ENCODE results near the gene ABHD16A. TPM values are rescaled to one million over a fixed set of nuclear protein-coding genes. Genes with fewer than 3 reads are reported as not detected.

Gene ABHD16A
- total RNA-seq, 1 donor from 2014 or later = 21.3 TPM

DNA sequence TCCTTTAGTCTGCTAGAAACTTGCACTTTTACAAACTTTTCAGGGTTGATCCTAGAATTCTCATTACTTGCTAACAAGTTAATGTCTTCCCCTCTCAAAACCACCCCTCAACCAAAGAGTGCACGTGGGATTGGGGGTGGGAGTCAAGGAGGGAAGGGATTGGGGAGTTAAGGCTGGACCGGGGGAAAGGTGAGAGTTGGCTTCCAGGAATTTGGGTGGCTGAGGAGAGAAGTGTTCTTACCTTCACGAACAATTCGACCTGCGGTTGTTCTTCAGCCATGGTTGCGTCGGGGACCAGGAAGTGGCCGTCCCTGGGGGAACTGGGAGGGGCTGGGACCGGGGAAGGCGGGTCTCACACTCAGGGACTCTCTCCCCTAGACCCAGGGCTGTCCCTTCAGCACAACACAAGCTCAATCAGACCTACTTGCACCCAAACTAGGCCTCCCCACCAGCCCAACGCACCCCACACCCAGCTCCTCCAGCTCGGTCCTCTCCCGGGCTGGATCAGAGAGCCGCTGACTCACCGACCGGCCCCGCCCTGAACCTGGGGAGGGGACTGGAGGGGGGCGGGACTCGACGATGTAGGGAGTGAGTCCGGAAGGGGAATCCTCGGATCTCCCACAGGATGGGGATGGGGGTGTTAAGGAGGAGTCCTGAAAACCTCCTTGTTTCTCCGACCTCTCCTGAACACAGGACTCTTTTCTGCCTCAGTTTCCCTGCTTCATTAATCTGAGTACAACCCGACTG lies 33.1 kb upstream of the ABHD16A start, which contains the start of gene CLIC1:
Gene CLIC1 (minus strand): TSS at position 510 of the 747 bp plus-strand sequence. CDS start 230 bp downstream, at position 280.
- Histone ChIP-seq H4K20me1 (ENCODE audit: low read depth) (peaks cover 15% of the 10 kb centered on the region), H3K4me3 (peak within 1 kb of the TSS; percentile 92), H3F3A (ENCODE audit: low read depth) (peaks cover 71% of the 10 kb centered on the region), H3K9ac (peak within 1 kb of the TSS; percentile 67), H2AFZ (replicated peaks) (peak within 1 kb of the TSS; percentile 1), H3K9me3 (ENCODE audit: low read depth) (no peaks in the 10 kb centered on the region), H3K79me2 (ENCODE audit: low read depth) (peaks cover 47% of the 10 kb centered on the region), H3K36me3 (peaks cover 5% of the 10 kb centered on the region), H3K27me3 (no peaks in the 10 kb centered on the region), H3K27ac (peak within 1 kb of the TSS; percentile 85), H3K4me2 (peak within 1 kb of the TSS; percentile 99), H3K4me1 (peaks cover 43% of the 10 kb centered on the region)
- Mint-ChIP-seq H3K36me3 (peaks cover 17% of the 10 kb centered on the region), H3K9me3 (no peaks in the 10 kb centered on the region), H3K4me3 (peak within 1 kb of the TSS; percentile 94), H3K27ac (peak within 1 kb of the TSS; percentile 100), H3K27me3 (ENCODE audit: insufficient read depth, low read depth) (peaks cover 2% of the 10 kb centered on the region), H3K4me1 (peaks cover 68% of the 10 kb centered on the region)
- TF ChIP-seq, protein P1, sequence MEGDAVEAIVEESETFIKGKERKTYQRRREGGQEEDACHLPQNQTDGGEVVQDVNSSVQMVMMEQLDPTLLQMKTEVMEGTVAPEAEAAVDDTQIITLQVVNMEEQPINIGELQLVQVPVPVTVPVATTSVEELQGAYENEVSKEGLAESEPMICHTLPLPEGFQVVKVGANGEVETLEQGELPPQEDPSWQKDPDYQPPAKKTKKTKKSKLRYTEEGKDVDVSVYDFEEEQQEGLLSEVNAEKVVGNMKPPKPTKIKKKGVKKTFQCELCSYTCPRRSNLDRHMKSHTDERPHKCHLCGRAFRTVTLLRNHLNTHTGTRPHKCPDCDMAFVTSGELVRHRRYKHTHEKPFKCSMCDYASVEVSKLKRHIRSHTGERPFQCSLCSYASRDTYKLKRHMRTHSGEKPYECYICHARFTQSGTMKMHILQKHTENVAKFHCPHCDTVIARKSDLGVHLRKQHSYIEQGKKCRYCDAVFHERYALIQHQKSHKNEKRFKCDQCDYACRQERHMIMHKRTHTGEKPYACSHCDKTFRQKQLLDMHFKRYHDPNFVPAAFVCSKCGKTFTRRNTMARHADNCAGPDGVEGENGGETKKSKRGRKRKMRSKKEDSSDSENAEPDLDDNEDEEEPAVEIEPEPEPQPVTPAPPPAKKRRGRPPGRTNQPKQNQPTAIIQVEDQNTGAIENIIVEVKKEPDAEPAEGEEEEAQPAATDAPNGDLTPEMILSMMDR (IDR thresholded peaks at IDR 0.05) = no peak
- TF ChIP-seq EZH2phosphoT487 (IDR thresholded peaks at IDR 0.05) (no peak), EZH2 (IDR thresholded peaks at IDR 0.05) (no peak)
- peak; percentile 88 for DNase-seq (ENCODE audit: low spot score)

DNA sequence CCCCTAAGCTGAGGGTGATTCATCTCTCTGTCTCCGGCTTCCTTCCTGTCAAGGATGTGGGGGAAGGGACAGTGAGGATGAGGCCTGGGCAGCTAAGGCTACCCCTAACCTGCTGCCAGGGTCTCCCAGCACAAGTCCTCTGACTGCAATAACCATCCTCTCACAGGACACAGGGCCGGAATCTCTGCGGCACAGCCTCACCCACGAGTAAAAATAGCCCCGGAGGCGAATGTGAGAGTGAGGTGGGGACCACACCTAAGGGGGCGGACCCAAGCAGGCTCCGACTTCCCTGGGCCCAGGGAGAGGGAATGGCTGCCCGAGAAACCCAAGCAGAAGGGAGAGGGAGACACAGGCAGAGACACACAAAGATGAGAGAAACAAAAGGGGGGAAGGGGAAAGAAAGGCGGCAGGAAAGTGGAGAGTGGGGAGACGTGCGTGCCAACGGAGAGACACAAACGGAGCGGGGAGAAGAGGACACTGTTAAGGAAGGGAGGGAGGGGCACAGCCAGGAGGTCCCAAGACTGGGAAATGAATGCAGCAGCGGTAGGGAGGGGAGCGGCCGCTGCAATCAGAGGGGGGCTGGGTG lies 31.8 kb upstream of the ABHD16A start:
- H3K4me3 ChIP-seq = peak overlapping the region; percentile 92
- Mint-ChIP-seq H3K4me1 (peaks cover 66% of the 10 kb centered on the region), H3K36me3 (peaks cover 21% of the 10 kb centered on the region), H3K4me3 (peak overlapping the region; percentile 94), H3K27ac (peak overlapping the region; percentile 100), H3K27me3 (ENCODE audit: insufficient read depth, low read depth) (peaks cover 2% of the 10 kb centered on the region), H3K9me3 (no peaks in the 10 kb centered on the region)
- peaks cover 21% of the 10 kb centered on the region for H4K20me1 ChIP-seq (ENCODE audit: low read depth)
- no peak overlapping the region for H2AFZ ChIP-seq (replicated peaks)
- H3K27me3 ChIP-seq = no peaks in the 10 kb centered on the region
- H3K4me2 ChIP-seq = peak overlapping the region; percentile 99
- H3K27ac ChIP-seq = peak overlapping the region; percentile 16
- no peaks in the 10 kb centered on the region for H3K9me3 ChIP-seq (ENCODE audit: low read depth)
- H3K79me2 ChIP-seq (ENCODE audit: low read depth) = peaks cover 36% of the 10 kb centered on the region
- peaks cover 5% of the 10 kb centered on the region for H3K36me3 ChIP-seq
- DNase-seq (ENCODE audit: low spot score) = peak; percentile 53
- H3F3A ChIP-seq (ENCODE audit: low read depth) = peaks cover 71% of the 10 kb centered on the region
- TF ChIP-seq, protein P1 (IDR thresholded peaks at IDR 0.05) = no peak
- TF ChIP-seq EZH2 (IDR thresholded peaks at IDR 0.05) = no peak
- no peak for TF ChIP-seq EZH2phosphoT487 (IDR thresholded peaks at IDR 0.05)
- peaks cover 34% of the 10 kb centered on the region for H3K4me1 ChIP-seq
- H3K9ac ChIP-seq = peak overlapping the region; percentile 67

DNA sequence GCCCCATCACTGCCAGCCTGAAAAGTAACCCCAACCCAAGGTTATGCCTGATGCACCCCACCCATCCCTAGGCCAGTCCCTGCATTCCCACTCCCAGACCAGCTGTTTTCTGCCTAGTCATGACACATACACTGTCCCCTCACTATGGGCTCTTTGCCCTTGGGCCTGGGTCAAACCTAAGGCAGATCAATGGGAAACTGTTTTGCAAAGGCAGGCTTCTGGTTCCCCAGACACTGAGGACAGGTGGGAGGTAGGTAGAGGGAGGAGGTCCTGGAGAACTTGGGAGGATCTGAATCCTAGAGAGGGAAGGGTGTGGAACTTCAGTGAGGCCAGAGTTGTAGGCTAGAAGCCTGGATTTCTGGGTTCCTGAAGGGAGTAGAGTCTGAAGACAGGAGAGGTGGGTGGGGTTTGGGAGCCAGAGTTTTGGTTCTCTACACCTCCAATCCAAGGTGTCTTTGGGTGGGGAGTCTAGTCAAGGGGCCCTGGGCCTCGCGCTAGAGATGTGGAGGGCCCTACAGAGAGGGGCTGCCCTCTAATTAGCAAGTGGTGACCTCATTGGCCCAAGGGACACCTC lies 31.2 kb upstream of the ABHD16A start:
- H3K36me3 Mint-ChIP-seq = peaks cover 21% of the 10 kb centered on the region
- Histone ChIP-seq H4K20me1 (ENCODE audit: low read depth) (peaks cover 21% of the 10 kb centered on the region), H3F3A (ENCODE audit: low read depth) (peaks cover 75% of the 10 kb centered on the region), H3K4me1 (peaks cover 33% of the 10 kb centered on the region), H3K9me3 (ENCODE audit: low read depth) (no peaks in the 10 kb centered on the region), H3K4me3 (peak overlapping the region; percentile 92), H2AFZ (replicated peaks) (no peak overlapping the region), H3K36me3 (peaks cover 5% of the 10 kb centered on the region), H3K27ac (no peak overlapping the region), H3K27me3 (no peaks in the 10 kb centered on the region), H3K79me2 (ENCODE audit: low read depth) (peaks cover 36% of the 10 kb centered on the region), H3K4me2 (peak overlapping the region; percentile 99), H3K9ac (no peak overlapping the region)
- no peaks in the 10 kb centered on the region for H3K27me3 Mint-ChIP-seq (ENCODE audit: insufficient read depth, low read depth)
- DNase-seq (ENCODE audit: low spot score) = no peak
- H3K9me3 Mint-ChIP-seq = no peaks in the 10 kb centered on the region
- peak overlapping the region; percentile 94 for H3K4me3 Mint-ChIP-seq
- peaks cover 61% of the 10 kb centered on the region for H3K4me1 Mint-ChIP-seq
- H3K27ac Mint-ChIP-seq = peak overlapping the region; percentile 75
- no peak for TF ChIP-seq EZH2 (IDR thresholded peaks at IDR 0.05)
- TF ChIP-seq, protein P1 (IDR thresholded peaks at IDR 0.05) = no peak
- no peak for TF ChIP-seq EZH2phosphoT487 (IDR thresholded peaks at IDR 0.05)

Measured in neural progenitor cell (in vitro differentiated cells).